PC-3 (cell line): ENCODE measurements around the gene LUC7L3. TPM values are rescaled to one million over a fixed set of nuclear protein-coding genes. Genes with fewer than 3 reads are reported as not detected.

ENCODE experiments used
- ATAC-seq: fragments of 200-7000 bp; cut with Tn5 transposase; 2 replicates; pipeline ENCODE4 v1.9.1; 2020; ENCODE audit warnings: mild to moderate bottlenecking, moderate library complexity
- BruUV-seq: library from RNA; stranded (reverse); fragments of 400-500 nt; replicated peaks from 2 replicates; lab custom pipeline; 2021; lab: Mats Ljungman, UMichigan
- CTCF ChIA-PET: fragments of 300-600 bp; sonication (Branson Sonifier 250); formaldehyde crosslinking; loops from one replicate; lab custom pipeline; 2022; ENCODE audit warnings: antibody characterized with exemption; lab: Charles Lee
- POLR2A ChIA-PET: fragments of 300-600 bp; sonication (Branson Sonifier 250); formaldehyde crosslinking; loops from one replicate; lab custom pipeline; 2022; ENCODE audit warnings: antibody characterized with exemption; ENCODE audit not compliant: unreplicated experiment; lab: Charles Lee
- DNase-seq: peaks from one replicate; pipeline ENCODE4 v3.0.0-alpha.2; 2015
- H2AFZ ChIP-seq: fragments of 300-600 bp; sonication (generic); 2 replicates; pipeline ENCODE4 v1.6.0; 2016; ENCODE audit warnings: antibody characterized with exemption, low read length
- H3F3A ChIP-seq: fragments of 300-600 bp; sonication (generic); one replicate; pipeline ENCODE4 v1.6.0; 2017; ENCODE audit warnings: antibody characterized with exemption, low read length, control low read depth, mild to moderate bottlenecking; ENCODE audit not compliant: unreplicated experiment
- H3K27ac ChIP-seq: fragments of 300-600 bp; sonication (generic); 2 replicates; pipeline ENCODE4 v1.5.1; 2016; ENCODE audit warnings: mild to moderate bottlenecking, low read length
- H3K27me3 ChIP-seq: fragments of 300-600 bp; sonication (generic); 2 replicates; pipeline ENCODE4 v1.6.1; 2016; ENCODE audit warnings: low read length, mixed read lengths
- H3K36me3 ChIP-seq: fragments of 300-600 bp; sonication (generic); 2 replicates; pipeline ENCODE4 v1.6.1; 2016; ENCODE audit warnings: low read depth, mixed run types, low read length, mixed read lengths
- H3K4me1 ChIP-seq: fragments of 300-600 bp; sonication (generic); 2 replicates; pipeline ENCODE4 v1.5.1; 2016; ENCODE audit warnings: low read length; ENCODE audit not compliant: insufficient read depth
- H3K4me2 ChIP-seq: fragments of 300-600 bp; sonication (generic); 2 replicates; pipeline ENCODE4 v1.6.0; 2016; ENCODE audit warnings: low read length
- H3K4me3 ChIP-seq: fragments of 300-600 bp; sonication (generic); 2 replicates; pipeline ENCODE4 v1.5.1; 2016; ENCODE audit warnings: mild to moderate bottlenecking, low read length, mixed read lengths
- H3K79me2 ChIP-seq: fragments of 300-600 bp; sonication (generic); 2 replicates; pipeline ENCODE4 v1.6.1; 2017; ENCODE audit warnings: low read length, mixed read lengths
- H3K9ac ChIP-seq: fragments of 300-600 bp; sonication (generic); 2 replicates; pipeline ENCODE4 v1.6.0; 2016; ENCODE audit warnings: mild to moderate bottlenecking, low read length
- H3K9me2 ChIP-seq: fragments of 300-600 bp; sonication (generic); replicated peaks from 2 replicates; pipeline ENCODE4 v1.6.1; 2016; ENCODE audit warnings: mixed run types, low read length, mixed read lengths
- H3K9me3 ChIP-seq: fragments of 300-600 bp; sonication (generic); 2 replicates; pipeline ENCODE4 v1.6.1; 2016; ENCODE audit warnings: low read length, mixed read lengths
- H4K20me1 ChIP-seq: fragments of 300-600 bp; sonication (generic); 2 replicates; pipeline ENCODE4 v1.6.1; 2016; ENCODE audit warnings: low read length, mixed read lengths
- CTCF ChIP-seq: fragments of 300-600 bp; sonication (generic); conservative IDR thresholded peaks from 2 replicates; pipeline ENCODE4 v1.5.1; 2017; ENCODE audit warnings: antibody characterized with exemption, low read depth, mild to moderate bottlenecking, low read length
- EZH2 ChIP-seq: fragments of 300-600 bp; sonication (generic); IDR thresholded peaks from one replicate; pipeline ENCODE4 v1.6.1; 2017; ENCODE audit warnings: antibody characterized with exemption, mild to moderate bottlenecking, low read length; ENCODE audit not compliant: unreplicated experiment
- EZH2phosphoT487 ChIP-seq: fragments of 300-600 bp; sonication (generic); IDR thresholded peaks from 2 replicates; pipeline ENCODE4 v1.6.1; 2018; ENCODE audit warnings: mild to moderate bottlenecking, antibody characterized with exemption, low read length, borderline replicate concordance
- intact Hi-C: fragments of 100-400 bp; cut with micrococcal nuclease; formaldehyde crosslinking; loops from 2 replicates; pipeline ENCODE4 v1.9.0; 2023
- total RNA-seq: library from RNA; depleted of rRNA; stranded (reverse); fragments of >200 nt; gene quantifications from 2 replicates; pipeline ENCODE4 v1.2.3, GENCODE V29; 2014

Gene LUC7L3
- total RNA-seq, 1 experiment from 2014 or later: 43.0 TPM

GRCh38 chr17:50783193-50783660 lies 63.8 kb downstream of the LUC7L3 start:
- TF ChIP-seq CTCF (peak; percentile 99), EZH2 (no peak)
- no peak overlapping the region for H3K27ac ChIP-seq
- ChIA-PET POLR2A (no interaction called here), CTCF (interaction anchor here (0.5 to 1.5 kb wide), 11 partner anchors 9 to 169 kb away, joined by 3 to 23 read pairs (median 5); no protein-coding TSS in a partner anchor)
- intact Hi-C loops: loop anchor here (1.0 kb wide), 3 partner anchors 59 to 236 kb away; partner anchors contain the start of gene SPATA20
- no peaks in the 10 kb centered on the region for H3K4me1 ChIP-seq
- BruUV-seq: no TSS peak
- no peaks in the 10 kb centered on the region for H3K9me3 ChIP-seq
- H4K20me1 ChIP-seq: no peaks in the 10 kb centered on the region
- no peaks in the 10 kb centered on the region for H3F3A ChIP-seq
- H3K27me3 ChIP-seq: no peaks in the 10 kb centered on the region
- DNase-seq (peak; percentile 97), ATAC-seq (peak; percentile 99)
- no peaks in the 10 kb centered on the region for H3K36me3 ChIP-seq
- H3K4me2 ChIP-seq: peak overlapping the region; percentile 53
- no peak overlapping the region for H3K9ac ChIP-seq
- H2AFZ ChIP-seq: peak overlapping the region; percentile 81
- H3K79me2 ChIP-seq: no peaks in the 10 kb centered on the region
- no peaks in the 10 kb centered on the region for H3K9me2 ChIP-seq
- H3K4me3 ChIP-seq: peak overlapping the region; percentile 27; the same call in 1 of the 2 replicates

- no peaks in the 10 kb centered on the region for H3K4me1 ChIP-seq
- H3K27ac ChIP-seq: no peak overlapping the region
- no peak overlapping the region for H2AFZ ChIP-seq
- H3K27me3 ChIP-seq: no peaks in the 10 kb centered on the region
- H4K20me1 ChIP-seq: no peaks in the 10 kb centered on the region
- ChIA-PET CTCF (interaction anchor here (1.0 kb wide), 1 partner anchor 165 kb away, joined by 14 read pairs; no protein-coding TSS in a partner anchor), POLR2A (no interaction called here)
- no peaks in the 10 kb centered on the region for H3K79me2 ChIP-seq
- H3K9me3 ChIP-seq: no peaks in the 10 kb centered on the region
- DNase-seq (no peak), ATAC-seq (no peak)
- H3K36me3 ChIP-seq: no peaks in the 10 kb centered on the region
- BruUV-seq: no TSS peak
- no peak overlapping the region for H3K9ac ChIP-seq
- TF ChIP-seq EZH2phosphoT487 (no peak), CTCF (no peak), EZH2 (no peak)
- intact Hi-C loops: loop anchor here (1.0 kb wide), 3 partner anchors 58 to 237 kb away; partner anchors contain the start of gene SPATA20
- H3K9me2 ChIP-seq: no peaks in the 10 kb centered on the region
- H3K4me2 ChIP-seq: no peak overlapping the region
- H3F3A ChIP-seq: no peaks in the 10 kb centered on the region
- no peak overlapping the region for H3K4me3 ChIP-seq
These were observed 64.5 kb downstream of the LUC7L3 start for GRCh38 chr17:50783905-50784304.

GRCh38 chr17:50785126-50785525 lies 65.7 kb downstream of the LUC7L3 start:
- Histone ChIP-seq H3K9me2 (no peaks in the 10 kb centered on the region), H3K36me3 (no peaks in the 10 kb centered on the region), H2AFZ (no peak overlapping the region), H3K27ac (no peak overlapping the region), H3K27me3 (no peaks in the 10 kb centered on the region), H3K4me2 (no peak overlapping the region), H3K4me3 (no peak overlapping the region), H3K4me1 (no peaks in the 10 kb centered on the region), H3K9me3 (no peaks in the 10 kb centered on the region), H3K79me2 (no peaks in the 10 kb centered on the region), H3F3A (no peaks in the 10 kb centered on the region), H3K9ac (no peak overlapping the region), H4K20me1 (no peaks in the 10 kb centered on the region)
- no peak for ATAC-seq
- DNase-seq: no peak
- TF ChIP-seq EZH2phosphoT487 (no peak), EZH2 (no peak), CTCF (no peak)
- BruUV-seq: no TSS peak
- POLR2A ChIA-PET: no interaction called here
- CTCF ChIA-PET: no interaction called here
- intact Hi-C loops: no loop called here
